Progenitor cell of endocrine pancreas (in vitro differentiated cells): Measurements from ENCODE around the gene ZNF675. TPM values are rescaled to one million over a fixed set of nuclear protein-coding genes. Genes with fewer than 3 reads are reported as not detected.
"Not testable (repeated sequence)": the region's sequence is repeated elsewhere in the genome, so short reads cannot be mapped to it uniquely, and the experiment has no call there.

Experiments
- DNase-seq: peaks from one replicate; pipeline ENCODE4 v3.0.0; 2021; ENCODE audit warnings: low spot score; ENCODE audit not compliant: unreplicated experiment
- H3K27ac Mint-ChIP-seq: 2 replicates; pipeline ENCODE4 v1.8.0; 2021; ENCODE audit warnings: mild to moderate bottlenecking, moderate library complexity, mixed read lengths
- H3K27me3 Mint-ChIP-seq: 2 replicates; pipeline ENCODE4 v1.8.0; 2021; ENCODE audit warnings: mixed read lengths
- H3K36me3 Mint-ChIP-seq: 2 replicates; pipeline ENCODE4 v1.8.0; 2022; ENCODE audit warnings: mixed read lengths; ENCODE audit not compliant: insufficient read depth
- H3K4me1 Mint-ChIP-seq: 2 replicates; pipeline ENCODE4 v1.8.0; 2021; ENCODE audit warnings: low read depth, mixed read lengths
- H3K4me3 Mint-ChIP-seq: 2 replicates; pipeline ENCODE4 v1.8.0; 2021; ENCODE audit warnings: low read depth, mild to moderate bottlenecking, moderate library complexity, mixed read lengths
- H3K9me3 Mint-ChIP-seq: 2 replicates; pipeline ENCODE4 v1.8.0; 2021; ENCODE audit warnings: low read depth, mixed read lengths
- total RNA-seq: library from RNA; stranded (reverse); gene quantifications from 2 replicates; pipeline ENCODE4 v1.2.1, GENCODE V29; 2021
- TF ChIP-seq, protein P1 (sequence below): fragments of 200-600 bp; sonication (generic); IDR thresholded peaks from one replicate; pipeline ENCODE4 v1.5.0; 2021; ENCODE audit warnings: antibody characterized with exemption, mild to moderate bottlenecking; ENCODE audit not compliant: unreplicated experiment

The ZNF675 gene
- total RNA-seq, 1 donor from 2014 or later, result 26.9 TPM

DNA sequence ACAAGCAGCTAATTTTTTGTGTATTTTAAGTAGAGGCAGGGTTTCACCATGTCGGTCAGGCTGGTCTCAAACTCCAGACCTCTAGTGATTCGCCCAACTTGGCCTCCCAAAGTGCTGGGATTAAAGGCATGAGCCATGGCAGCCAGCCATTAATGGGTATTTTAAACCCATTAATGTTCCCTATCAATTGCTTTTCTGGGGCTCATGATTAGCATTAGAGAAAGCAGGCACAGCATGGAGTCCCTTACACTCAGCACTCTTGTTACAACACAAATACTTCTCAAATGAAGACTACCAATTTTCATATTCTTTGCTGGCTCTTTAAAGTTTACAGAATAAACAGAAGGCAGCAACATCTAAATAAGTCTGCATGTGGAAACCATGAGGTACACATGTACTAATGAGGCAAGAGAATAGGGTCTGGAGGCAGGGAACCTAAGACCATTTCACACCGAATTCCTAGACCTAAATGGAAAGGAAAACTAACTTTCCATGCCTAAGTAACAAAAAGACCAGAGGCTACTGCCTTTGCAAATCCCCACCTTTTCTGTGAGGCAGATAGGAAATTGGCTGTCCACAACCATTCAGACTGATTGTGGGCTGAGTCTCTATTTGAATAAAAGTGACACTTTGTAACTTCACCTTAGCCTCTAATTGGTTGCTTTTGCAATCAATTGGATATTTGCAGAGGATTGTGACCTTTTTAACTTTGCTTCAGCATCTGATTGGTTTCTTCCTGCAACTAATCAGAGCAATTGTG, 21.2 kb downstream of the ZNF675 start:
- Mint-ChIP-seq H3K27ac (no peak overlapping the region), H3K4me3 (no peak overlapping the region), H3K4me1 (no peaks in the 10 kb centered on the region), H3K27me3 (no peaks in the 10 kb centered on the region), H3K36me3 (peaks cover 81% of the 10 kb centered on the region), H3K9me3 (peaks cover 41% of the 10 kb centered on the region)
- TF ChIP-seq, protein P1, sequence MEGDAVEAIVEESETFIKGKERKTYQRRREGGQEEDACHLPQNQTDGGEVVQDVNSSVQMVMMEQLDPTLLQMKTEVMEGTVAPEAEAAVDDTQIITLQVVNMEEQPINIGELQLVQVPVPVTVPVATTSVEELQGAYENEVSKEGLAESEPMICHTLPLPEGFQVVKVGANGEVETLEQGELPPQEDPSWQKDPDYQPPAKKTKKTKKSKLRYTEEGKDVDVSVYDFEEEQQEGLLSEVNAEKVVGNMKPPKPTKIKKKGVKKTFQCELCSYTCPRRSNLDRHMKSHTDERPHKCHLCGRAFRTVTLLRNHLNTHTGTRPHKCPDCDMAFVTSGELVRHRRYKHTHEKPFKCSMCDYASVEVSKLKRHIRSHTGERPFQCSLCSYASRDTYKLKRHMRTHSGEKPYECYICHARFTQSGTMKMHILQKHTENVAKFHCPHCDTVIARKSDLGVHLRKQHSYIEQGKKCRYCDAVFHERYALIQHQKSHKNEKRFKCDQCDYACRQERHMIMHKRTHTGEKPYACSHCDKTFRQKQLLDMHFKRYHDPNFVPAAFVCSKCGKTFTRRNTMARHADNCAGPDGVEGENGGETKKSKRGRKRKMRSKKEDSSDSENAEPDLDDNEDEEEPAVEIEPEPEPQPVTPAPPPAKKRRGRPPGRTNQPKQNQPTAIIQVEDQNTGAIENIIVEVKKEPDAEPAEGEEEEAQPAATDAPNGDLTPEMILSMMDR, result no peak
- DNase-seq, result no peak

GRCh38 chr19:23649817-23650216, 37.2 kb downstream of the ZNF675 start:
- Mint-ChIP-seq H3K27ac (peak overlapping the region; percentile 38), H3K9me3 (peaks cover 42% of the 10 kb centered on the region), H3K36me3 (peaks cover 31% of the 10 kb centered on the region)
- H3K4me1 Mint-ChIP-seq, H3K27me3 Mint-ChIP-seq, DNase-seq, H3K4me3 Mint-ChIP-seq: not testable (repeated sequence)

Other genes with a start within 250 kb of the ZNF675 start
- 10.2 and 11.5 TPM in 2 replicates for gene ZNF681, start 71.7 kb upstream of the ZNF675 start, total RNA-seq
- 5.7 and 6.0 TPM in 2 replicates for gene ZNF726, start 227.7 kb upstream of the ZNF675 start, total RNA-seq